ENCODE results near the gene IL11.

IL11 gene

DNA sequence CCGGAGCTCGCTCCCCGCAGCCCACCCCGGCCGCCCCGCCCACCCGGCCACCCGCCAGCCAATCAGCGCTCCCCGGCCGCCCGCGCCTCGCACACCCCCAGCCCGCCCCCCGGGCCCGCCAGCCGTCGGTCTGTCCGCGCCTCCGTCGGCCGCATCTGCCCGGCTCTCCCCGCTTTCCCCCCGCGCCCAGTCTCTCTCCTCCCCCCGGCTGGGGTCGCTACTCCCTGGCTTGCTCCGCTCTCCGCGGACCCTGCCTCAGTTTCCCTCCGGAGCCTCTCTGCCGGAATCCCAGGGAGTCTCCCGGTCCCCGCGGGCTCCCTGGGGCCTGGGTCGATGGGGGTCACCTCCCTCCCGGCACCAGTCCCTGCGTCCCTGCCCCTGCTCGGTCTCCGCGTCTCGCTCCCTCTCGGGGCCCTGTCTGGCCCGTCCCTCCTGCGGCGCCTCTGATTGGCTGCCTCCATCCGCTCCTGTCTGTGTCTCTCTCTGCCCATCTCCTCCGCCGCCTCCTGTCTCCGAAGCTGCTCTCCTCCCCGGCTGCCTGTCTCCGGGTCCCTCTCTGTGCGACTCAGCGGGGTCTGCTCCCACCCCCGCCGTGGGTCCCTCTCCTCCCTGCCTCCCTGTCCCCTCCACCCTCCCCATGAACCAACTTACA lies 484 bp downstream of the IL11 start:
- TF ChIP-seq, protein P1, sequence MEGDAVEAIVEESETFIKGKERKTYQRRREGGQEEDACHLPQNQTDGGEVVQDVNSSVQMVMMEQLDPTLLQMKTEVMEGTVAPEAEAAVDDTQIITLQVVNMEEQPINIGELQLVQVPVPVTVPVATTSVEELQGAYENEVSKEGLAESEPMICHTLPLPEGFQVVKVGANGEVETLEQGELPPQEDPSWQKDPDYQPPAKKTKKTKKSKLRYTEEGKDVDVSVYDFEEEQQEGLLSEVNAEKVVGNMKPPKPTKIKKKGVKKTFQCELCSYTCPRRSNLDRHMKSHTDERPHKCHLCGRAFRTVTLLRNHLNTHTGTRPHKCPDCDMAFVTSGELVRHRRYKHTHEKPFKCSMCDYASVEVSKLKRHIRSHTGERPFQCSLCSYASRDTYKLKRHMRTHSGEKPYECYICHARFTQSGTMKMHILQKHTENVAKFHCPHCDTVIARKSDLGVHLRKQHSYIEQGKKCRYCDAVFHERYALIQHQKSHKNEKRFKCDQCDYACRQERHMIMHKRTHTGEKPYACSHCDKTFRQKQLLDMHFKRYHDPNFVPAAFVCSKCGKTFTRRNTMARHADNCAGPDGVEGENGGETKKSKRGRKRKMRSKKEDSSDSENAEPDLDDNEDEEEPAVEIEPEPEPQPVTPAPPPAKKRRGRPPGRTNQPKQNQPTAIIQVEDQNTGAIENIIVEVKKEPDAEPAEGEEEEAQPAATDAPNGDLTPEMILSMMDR (IDR thresholded peaks at IDR 0.05; ENCODE audit: low read length, missing control alignments), result no peak
- DNase-seq (ENCODE audit: low read depth), result peak; percentile 60
- H3K4me3 ChIP-seq (replicated peaks; ENCODE audit: low read depth, low read length), result peak overlapping the region; percentile 59

DNA sequence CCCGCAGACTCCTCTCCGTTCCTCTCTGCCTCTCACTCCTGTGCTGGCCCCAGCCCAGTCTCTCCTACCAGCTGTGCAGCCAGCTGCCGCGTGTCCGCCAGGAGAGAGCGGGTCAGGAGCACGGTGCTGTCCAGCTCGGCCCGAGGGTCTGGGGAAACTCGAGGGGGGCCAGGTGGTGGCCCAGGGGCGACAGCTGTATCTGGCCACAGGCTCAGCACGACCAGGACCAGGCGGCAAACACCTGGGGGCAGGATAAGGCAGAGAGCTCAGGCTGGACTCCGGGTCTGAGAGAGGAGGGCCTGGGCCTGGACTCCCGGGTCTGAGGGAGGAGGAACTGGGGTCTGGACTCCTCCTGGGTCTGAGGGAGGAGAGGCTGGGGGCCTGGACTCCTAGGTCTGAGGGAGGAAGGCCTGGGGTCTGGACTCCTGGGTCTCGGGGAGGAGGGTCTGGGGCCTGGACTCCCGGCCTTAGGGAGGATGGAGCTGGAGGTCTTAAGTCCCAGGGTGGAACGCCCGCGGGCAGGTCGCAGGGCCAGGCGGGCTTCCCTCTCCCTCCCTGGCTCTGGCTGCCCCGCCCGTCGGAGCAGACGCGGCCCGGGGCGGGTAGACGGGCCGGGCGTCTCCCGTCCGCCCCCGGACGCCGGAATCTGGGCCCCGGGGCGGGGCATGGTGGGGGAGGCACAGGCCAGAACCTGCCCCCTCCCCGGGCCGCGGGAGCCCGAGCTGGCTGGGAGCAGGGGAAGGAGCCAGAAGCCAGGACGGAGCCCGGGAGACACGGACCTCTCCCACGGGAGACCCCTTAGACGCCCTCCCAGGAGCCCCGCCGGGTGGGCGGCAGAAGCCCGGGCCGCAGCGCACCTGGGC lies 1.3 kb downstream of the IL11 start:
- TF ChIP-seq, protein P1 (IDR thresholded peaks at IDR 0.05; ENCODE audit: low read length, missing control alignments), result no peak
- peak overlapping the region; percentile 43 for H3K4me3 ChIP-seq (replicated peaks; ENCODE audit: low read depth, low read length)
- peak; percentile 41 for DNase-seq (ENCODE audit: low read depth)

DNA sequence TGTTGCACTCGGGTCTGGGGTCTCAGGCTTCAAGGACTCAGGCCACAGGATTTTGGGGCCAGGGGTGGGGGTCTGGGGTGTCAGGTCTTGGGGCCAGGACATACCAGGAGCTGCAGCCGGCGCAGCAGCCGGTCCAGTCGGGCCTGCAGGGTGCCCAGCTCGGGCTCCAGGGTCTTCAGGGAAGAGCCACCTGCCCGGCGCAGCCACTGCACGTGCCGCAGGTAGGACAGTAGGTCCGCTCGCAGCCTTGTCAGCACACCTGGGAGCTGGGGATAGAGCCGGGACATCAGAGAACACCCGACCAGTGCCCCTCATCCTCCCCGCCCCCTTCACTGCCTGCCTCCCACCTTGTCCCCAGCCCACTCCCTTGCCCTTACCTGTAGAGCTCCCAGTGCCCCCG lies 2.2 kb downstream of the IL11 start:
- TF ChIP-seq, protein P1 (IDR thresholded peaks at IDR 0.05; ENCODE audit: low read length, missing control alignments), result no peak
- H3K4me3 ChIP-seq (replicated peaks; ENCODE audit: low read depth, low read length), result no peak overlapping the region
- no peak for DNase-seq (ENCODE audit: low read depth)

DNA sequence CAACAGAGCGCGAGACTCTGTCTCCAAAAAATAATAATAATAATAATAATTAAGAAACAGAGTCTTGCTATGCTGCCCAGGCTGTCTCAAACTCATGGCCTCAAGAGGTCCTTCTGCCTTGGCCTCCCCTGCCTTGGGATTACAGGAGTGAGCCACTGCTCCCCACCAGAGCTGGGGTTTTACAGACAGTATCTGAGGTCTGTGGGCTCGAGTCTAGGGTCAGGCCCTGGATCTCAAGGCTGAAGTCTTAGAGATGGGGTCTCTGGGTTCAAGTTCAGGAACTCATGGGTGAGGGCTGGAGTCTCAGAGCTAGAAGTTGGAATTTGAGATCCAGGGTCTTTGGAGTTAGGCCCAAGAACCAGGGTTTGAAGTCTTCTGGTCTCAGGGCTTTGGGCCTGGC lies 3.5 kb downstream of the IL11 start:
- TF ChIP-seq, protein P1 (IDR thresholded peaks at IDR 0.05; ENCODE audit: low read length, missing control alignments), result no peak
- H3K4me3 ChIP-seq (replicated peaks; ENCODE audit: low read depth, low read length), result no peak overlapping the region
- DNase-seq (ENCODE audit: low read depth), result no peak

DNA sequence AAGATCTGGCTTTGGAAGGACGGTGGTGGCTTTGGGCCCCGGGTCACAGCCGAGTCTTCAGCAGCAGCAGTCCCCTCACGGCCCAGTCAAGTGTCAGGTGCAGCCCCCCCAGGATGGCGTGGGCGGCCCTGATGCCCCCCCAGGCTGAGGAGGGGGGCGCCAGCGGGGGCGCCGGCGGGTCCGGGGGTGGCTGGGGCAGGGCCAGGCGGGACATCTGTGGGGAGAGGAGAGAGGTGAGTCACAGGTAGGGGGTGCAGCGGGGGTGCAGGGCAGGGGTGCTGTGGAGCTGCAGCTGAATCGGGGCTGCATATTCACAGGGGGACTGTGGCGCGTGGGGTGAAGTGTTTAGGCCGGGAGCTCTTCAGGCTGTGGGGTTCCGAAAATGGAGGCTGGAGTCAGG lies 4.3 kb downstream of the IL11 start:
- TF ChIP-seq, protein P1 (IDR thresholded peaks at IDR 0.05; ENCODE audit: low read length, missing control alignments), result no peak
- H3K4me3 ChIP-seq (replicated peaks; ENCODE audit: low read depth, low read length), result no peak overlapping the region
- no peak for DNase-seq (ENCODE audit: low read depth)

DNA sequence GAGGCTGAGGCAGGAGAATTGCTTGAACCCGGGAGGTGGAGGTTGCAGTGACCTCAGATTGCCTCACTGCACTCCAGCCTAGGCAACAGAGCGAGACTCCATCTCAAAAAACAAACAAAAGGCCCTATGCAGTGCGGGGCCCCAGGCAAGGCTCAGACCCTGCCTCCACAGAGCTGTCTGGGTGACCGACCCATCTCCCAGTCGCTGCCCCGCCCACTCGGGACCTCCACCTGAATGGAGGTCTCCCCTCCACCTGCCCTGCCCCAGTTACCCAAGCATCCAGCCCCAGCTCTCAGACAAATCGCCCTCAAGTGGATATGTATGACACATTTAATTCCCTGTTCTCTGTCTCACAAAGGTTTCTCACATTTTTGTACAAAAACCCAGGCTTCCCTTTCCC lies 5.0 kb downstream of the IL11 start:
- TF ChIP-seq, protein P1 (IDR thresholded peaks at IDR 0.05; ENCODE audit: low read length, missing control alignments), result no peak
- no peak for DNase-seq (ENCODE audit: low read depth)
- H3K4me3 ChIP-seq (replicated peaks; ENCODE audit: low read depth, low read length), result no peak overlapping the region
